T-helper 2 cell treated with Interferon-gamma antibody and Interleukin-4, amounts not matched to agents 100 ng/mL and 5 ng/mL, for 36 hours (primary cell): ENCODE results near the gene PUS1. TPM values are rescaled to one million over a fixed set of nuclear protein-coding genes. Genes with fewer than 3 reads are reported as not detected.
"Not testable (repeated sequence)": the region's sequence is repeated elsewhere in the genome, so short reads cannot be mapped to it uniquely, and the experiment has no call there.

Source experiments
- intact Hi-C: fragments of 100-400 bp; cut with micrococcal nuclease; formaldehyde crosslinking; loops from one replicate; pipeline ENCODE4 v1.15.1; 2023
- total RNA-seq: library from RNA; stranded (reverse); gene quantifications from 2 replicates; pipeline ENCODE4 v1.2.3, GENCODE V29; 2022

PUS1 gene
- total RNA-seq, 1 donor from 2014 or later, result 69.5 TPM

GRCh38 chr12:131950182-131950913 lies 21.3 kb downstream of the PUS1 start:
- intact Hi-C loops, result loop anchor here (5.0 kb wide), 1 partner anchor 193 kb away; no protein-coding TSS in a partner anchor

- intact Hi-C loops, result loop anchor here (5.0 kb wide), 1 partner anchor 197 kb away; no protein-coding TSS in a partner anchor
Observed at GRCh38 chr12:131953810-131954209, 24.7 kb downstream of the PUS1 start.

DNA sequence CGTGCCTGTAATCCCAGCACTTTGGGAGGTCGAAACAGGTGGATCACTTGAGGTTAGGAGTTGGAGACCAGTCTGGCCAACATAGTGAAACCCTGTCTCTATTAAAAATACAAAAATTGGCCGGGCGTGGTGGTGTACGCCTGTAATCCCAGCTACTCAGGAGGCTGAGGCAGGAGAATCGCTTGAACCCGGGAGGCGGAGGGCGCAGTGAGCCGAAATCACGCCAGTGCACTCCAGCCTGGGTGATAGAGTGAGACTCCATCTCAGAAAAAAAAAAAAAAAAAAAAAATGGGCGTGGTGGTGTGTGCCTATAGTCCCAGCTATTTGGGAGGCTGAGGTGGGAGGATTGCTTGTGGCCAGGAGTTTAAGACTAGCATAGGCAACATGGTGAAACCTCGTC lies 25.4 kb downstream of the PUS1 start:
- intact Hi-C loops, result loop anchor here (5.0 kb wide), 1 partner anchor 197 kb away; no protein-coding TSS in a partner anchor

GRCh38 chr12:131959116-131959515 lies 30.0 kb downstream of the PUS1 start:
- intact Hi-C loops, result no loop called here

- intact Hi-C loops, result no loop called here
Observed at GRCh38 chr12:131959641-131960589, 30.8 kb downstream of the PUS1 start.

GRCh38 chr12:131960590-131961325 lies 31.7 kb downstream of the PUS1 start:
- intact Hi-C loops, result not testable (repeated sequence)

DNA sequence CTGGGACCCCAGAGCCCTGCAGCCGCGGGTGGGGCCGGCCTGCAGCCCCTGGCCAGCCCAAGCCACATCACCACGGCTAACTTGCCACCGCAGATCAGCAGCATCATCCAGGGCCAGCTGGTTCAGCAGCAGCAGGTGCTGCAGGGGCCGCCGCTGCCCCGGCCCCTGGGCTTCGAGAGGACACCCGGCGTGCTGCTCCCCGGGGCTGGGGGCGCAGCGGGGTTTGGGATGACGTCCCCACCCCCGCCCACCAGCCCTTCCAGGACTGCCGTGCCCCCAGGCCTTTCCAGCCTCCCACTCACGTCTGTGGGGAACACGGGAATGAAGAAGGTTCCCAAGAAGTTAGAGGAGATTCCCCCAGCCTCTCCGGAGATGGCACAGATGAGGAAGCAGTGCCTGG lies 32.3 kb downstream of the PUS1 start:
- intact Hi-C loops, result not testable (repeated sequence)

- intact Hi-C loops, result no loop called here
Observed at GRCh38 chr12:131962069-131962468, 33.0 kb downstream of the PUS1 start.

GRCh38 chr12:131963381-131963780 lies 34.3 kb downstream of the PUS1 start:
- intact Hi-C loops, result no loop called here

DNA sequence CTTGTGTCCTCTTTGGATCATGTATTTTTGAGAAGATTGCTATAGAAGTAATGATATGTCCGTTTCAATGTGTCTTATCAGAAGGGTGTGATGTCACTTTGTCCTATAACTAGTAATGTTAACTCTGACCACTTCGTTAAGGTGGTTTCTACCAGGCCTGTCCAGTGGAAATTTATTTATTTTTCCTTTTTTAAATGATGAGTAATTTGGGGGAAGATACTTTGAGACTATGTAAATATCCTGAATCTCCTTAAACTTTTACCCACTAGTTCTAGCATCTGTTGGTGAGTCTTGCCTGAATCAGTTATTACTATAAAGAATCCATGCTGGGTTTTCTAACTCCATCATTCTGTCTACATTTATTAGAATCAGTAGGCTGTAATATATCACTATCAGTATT lies 36.0 kb downstream of the PUS1 start:
- intact Hi-C loops, result no loop called here

DNA sequence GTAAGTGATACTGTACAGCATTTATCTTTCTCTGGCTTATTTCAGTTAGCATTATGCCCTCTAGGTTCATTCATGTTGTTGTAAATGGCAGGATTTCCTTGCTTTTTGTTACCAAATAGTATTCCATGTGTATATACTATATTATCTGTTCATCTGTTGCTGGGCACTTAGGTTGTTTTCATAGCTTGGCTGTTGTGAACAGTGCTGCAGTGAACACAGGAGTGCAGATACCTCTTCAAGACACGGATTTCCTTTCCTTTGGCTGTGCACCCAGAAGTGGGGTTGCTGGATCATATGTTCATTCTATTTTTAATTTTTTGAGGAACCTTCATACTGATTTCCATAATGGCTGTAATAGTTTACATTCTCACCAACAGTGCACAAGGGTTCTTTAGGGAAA lies 42.1 kb downstream of the PUS1 start:
- intact Hi-C loops, result no loop called here

- intact Hi-C loops, result no loop called here
Observed at GRCh38 chr12:131975228-131975627, 46.2 kb downstream of the PUS1 start.

GRCh38 chr12:131979606-131980005 lies 50.5 kb downstream of the PUS1 start:
- intact Hi-C loops, result no loop called here

GRCh38 chr12:131980263-131980662 lies 51.2 kb downstream of the PUS1 start:
- intact Hi-C loops, result no loop called here

DNA sequence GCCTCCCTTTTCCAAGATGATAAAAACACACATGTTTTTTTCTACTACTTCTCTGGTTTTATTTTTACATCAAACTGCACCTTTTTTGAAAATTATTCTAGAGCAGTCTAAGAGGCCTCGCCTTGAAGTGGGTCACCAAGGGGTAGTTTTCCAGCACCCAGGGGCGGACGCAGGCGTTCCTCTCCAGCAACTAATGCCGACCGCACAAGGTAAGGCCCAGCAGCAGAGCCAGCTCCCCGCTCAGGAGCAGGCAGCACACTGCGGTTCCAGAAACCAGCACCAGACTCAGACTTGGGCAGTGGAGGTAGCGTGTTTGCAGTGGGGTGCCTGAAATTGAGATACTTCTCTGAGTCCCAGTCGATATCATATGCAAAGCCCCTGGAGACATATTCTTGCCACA lies 52.3 kb downstream of the PUS1 start:
- intact Hi-C loops, result no loop called here

GRCh38 chr12:131982041-131982440 lies 53.0 kb downstream of the PUS1 start:
- intact Hi-C loops, result no loop called here

- intact Hi-C loops, result no loop called here
Observed at GRCh38 chr12:131983026-131983425, 54.0 kb downstream of the PUS1 start.

DNA sequence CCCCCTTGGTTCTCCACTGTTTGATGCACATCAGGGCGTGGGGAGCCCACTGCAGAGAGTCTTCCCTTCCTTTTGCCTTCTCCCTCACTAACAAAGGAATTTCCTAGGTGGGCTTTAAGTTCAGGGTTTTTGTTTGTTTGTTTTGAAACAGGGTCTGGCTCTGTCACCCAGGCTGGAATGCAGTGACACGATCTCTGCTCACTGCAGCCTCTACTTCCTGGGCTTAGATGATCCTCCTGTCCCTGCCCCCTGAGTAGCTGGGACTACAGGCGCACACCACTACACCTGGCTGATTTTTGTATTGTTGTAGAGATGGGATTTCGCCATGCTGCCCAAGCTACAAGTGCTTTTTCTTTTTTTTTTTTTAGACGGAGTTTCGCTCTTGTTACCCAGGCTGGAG lies 54.5 kb downstream of the PUS1 start:
- intact Hi-C loops, result no loop called here

DNA sequence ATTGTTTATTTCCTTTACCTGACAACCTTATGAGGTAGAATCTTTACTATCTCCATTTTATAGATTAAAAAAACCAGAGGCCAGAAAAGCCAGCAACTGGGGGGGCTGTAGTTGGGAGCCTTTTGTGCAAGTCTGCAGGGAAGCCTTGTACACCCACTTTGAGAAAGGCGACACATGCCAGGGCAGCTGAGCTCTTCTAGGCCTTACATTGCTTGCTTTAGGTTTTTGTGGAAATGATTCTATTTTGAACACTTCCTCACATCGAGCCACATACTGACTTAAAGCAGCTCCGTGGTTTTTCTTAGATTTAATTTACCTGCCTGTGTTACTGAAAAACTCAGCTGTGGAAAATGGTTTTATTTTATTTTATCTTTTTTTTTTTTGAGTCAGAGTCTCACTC lies 55.3 kb downstream of the PUS1 start:
- intact Hi-C loops, result no loop called here

DNA sequence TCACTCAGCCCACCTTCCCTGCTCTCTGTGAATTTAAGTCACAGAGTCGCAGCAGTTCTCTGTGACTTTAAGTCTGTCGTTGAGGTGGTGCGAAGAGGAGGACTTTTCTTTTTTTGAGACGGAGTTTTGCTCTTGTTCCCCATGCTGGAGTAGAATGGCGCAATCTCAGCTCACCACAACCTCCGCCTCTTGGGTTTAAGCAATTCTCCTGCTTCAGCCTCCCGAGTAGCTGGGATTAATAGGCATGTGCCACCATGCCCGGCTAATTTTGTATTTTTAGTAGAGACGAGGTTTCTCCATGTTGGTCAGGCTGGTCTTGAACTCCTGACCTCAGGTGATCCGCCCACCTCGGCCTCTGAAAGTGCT lies 56.4 kb downstream of the PUS1 start:
- intact Hi-C loops, result not testable (repeated sequence)

DNA sequence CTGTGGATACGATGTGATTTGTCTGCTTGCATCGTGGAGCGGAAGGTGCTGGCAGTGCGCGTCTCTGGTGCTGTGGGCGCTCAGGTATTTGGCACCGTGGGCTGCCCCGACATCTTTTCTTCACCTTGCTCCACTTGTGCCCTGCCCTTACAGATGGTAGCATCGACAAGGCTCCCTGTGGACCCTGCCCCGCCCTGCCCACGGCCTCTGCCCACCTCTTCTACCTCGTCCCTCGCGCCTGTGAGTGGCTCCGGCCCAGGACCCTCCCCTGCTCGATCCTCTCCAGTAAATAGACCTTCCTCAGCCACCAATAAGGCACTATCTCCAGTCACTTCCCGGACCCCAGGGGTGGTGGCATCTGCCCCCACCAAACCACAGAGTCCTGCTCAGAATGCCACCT lies 57.3 kb downstream of the PUS1 start:
- intact Hi-C loops, result no loop called here

GRCh38 chr12:131986910-131987309 lies 57.8 kb downstream of the PUS1 start:
- intact Hi-C loops, result no loop called here
